ENCODE results near the gene DPM3. TPM values are rescaled to one million over a fixed set of nuclear protein-coding genes. Genes with fewer than 3 reads are reported as not detected.

The DPM3 gene
- total and polyA plus RNA-seq, 9 of the 15 experiments (the other 6 are each of a cell fraction or from before 2014, with no cell fraction given): 3.7 to 120 (median 36.4) TPM

GRCh38 chr1:155136748-155137147, 3.6 kb downstream of the DPM3 start:
- H3K36me3 ChIP-seq (ENCODE audit: control insufficient read depth, insufficient read depth, low read length): peaks cover 40% of the 10 kb centered on the region
- WGBS (ENCODE audit: insufficient coverage, low coverage, missing lambda C conversion rate): 33% methylated on average over 6 of the region's 6 CpGs
- peak overlapping the region; percentile 70 for H3K27ac ChIP-seq (ENCODE audit: extremely low read depth, low read depth, low read length)
- ChIA-PET POLR2A (interaction anchor here (0.7 to 1.9 kb wide), 7 partner anchors 9 to 574 kb away, joined by 3 to 5 read pairs (median 4); partner anchors contain the start of gene EFNA1), CTCF (ENCODE audit: low intra/inter-chr PET ratio) (no interaction called here)
- FAIRE-seq (no peak), ATAC-seq (no peak), DNase-seq (ENCODE audit: extremely low read depth in 1 of 4, low spot score in 3 of 4) (peak in 1 of 4 experiments; percentile 6)
- H4K20me1 ChIP-seq (replicated peaks; ENCODE audit: control insufficient read depth, insufficient read depth, low read length): no peaks in the 10 kb centered on the region
- TF ChIP-seq, protein P1, sequence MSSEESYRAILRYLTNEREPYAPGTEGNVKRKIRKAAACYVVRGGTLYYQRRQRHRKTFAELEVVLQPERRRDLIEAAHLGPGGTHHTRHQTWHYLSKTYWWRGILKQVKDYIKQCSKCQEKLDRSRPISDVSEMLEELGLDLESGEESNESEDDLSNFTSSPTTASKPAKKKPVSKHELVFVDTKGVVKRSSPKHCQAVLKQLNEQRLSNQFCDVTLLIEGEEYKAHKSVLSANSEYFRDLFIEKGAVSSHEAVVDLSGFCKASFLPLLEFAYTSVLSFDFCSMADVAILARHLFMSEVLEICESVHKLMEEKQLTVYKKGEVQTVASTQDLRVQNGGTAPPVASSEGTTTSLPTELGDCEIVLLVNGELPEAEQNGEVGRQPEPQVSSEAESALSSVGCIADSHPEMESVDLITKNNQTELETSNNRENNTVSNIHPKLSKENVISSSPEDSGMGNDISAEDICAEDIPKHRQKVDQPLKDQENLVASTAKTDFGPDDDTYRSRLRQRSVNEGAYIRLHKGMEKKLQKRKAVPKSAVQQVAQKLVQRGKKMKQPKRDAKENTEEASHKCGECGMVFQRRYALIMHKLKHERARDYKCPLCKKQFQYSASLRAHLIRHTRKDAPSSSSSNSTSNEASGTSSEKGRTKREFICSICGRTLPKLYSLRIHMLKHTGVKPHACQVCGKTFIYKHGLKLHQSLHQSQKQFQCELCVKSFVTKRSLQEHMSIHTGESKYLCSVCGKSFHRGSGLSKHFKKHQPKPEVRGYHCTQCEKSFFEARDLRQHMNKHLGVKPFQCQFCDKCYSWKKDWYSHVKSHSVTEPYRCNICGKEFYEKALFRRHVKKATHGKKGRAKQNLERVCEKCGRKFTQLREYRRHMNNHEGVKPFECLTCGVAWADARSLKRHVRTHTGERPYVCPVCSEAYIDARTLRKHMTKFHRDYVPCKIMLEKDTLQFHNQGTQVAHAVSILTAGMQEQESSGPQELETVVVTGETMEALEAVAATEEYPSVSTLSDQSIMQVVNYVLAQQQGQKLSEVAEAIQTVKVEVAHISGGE (CRISPR knock-in tag; IDR thresholded peaks at IDR 0.05): 0 out of 6 replicates have a peak, but pooled peaks of 1 of the 3 experiments have one; percentile 14
- TF ChIP-seq ZNF263 (CRISPR knock-in tag; IDR thresholded peaks at IDR 0.05; ENCODE audit: borderline replicate concordance) (0 out of 2 replicates have a peak, but pooled peaks have one; percentile 9), PHB2 (IDR thresholded peaks at IDR 0.05; ENCODE audit: low read depth) (no peak), PML (IDR thresholded peaks at IDR 0.05; ENCODE audit: low read length) (peak; percentile 3; the same call in 1 of the 2 replicates), ZBTB26 (CRISPR knock-in tag; IDR thresholded peaks at IDR 0.05) (no peak)
- TF ChIP-seq, protein P2, sequence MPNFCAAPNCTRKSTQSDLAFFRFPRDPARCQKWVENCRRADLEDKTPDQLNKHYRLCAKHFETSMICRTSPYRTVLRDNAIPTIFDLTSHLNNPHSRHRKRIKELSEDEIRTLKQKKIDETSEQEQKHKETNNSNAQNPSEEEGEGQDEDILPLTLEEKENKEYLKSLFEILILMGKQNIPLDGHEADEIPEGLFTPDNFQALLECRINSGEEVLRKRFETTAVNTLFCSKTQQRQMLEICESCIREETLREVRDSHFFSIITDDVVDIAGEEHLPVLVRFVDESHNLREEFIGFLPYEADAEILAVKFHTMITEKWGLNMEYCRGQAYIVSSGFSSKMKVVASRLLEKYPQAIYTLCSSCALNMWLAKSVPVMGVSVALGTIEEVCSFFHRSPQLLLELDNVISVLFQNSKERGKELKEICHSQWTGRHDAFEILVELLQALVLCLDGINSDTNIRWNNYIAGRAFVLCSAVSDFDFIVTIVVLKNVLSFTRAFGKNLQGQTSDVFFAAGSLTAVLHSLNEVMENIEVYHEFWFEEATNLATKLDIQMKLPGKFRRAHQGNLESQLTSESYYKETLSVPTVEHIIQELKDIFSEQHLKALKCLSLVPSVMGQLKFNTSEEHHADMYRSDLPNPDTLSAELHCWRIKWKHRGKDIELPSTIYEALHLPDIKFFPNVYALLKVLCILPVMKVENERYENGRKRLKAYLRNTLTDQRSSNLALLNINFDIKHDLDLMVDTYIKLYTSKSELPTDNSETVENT (CRISPR knock-in tag; IDR thresholded peaks at IDR 0.05): 0 out of 2 replicates have a peak, but pooled peaks have one; percentile 26
- TF ChIP-seq, protein P3, sequence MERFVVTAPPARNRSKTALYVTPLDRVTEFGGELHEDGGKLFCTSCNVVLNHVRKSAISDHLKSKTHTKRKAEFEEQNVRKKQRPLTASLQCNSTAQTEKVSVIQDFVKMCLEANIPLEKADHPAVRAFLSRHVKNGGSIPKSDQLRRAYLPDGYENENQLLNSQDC (CRISPR knock-in tag; IDR thresholded peaks at IDR 0.05): 0 out of 2 replicates have a peak, but pooled peaks have one; percentile 49
- H3K9ac ChIP-seq (ENCODE audit: insufficient read depth in 1 of 2, low read depth in 2 of 2, low read length in 2 of 2): peak overlapping the region; percentile 85 to 91
- BruUV-seq (replicated peaks): no TSS peak
- no peaks in the 10 kb centered on the region for H3K9me1 ChIP-seq (ENCODE audit: control insufficient read depth, insufficient read depth, low read length)
- peaks cover 41 to 67% of the 10 kb centered on the region in 2 experiments for H3K4me1 ChIP-seq (replicated peaks in 1 of 2; ENCODE audit: control insufficient read depth in 2 of 2, insufficient read depth in 2 of 2, low read length in 2 of 2)
- no peak overlapping the region for H2AFZ ChIP-seq (ENCODE audit: low read depth, low read length)
- peak overlapping the region; percentile 82 for H3K4me3 ChIP-seq
- in situ Hi-C loops (cut with MboI): no loop called here
- peak overlapping the region; percentile 84 for H3K4me2 ChIP-seq (ENCODE audit: insufficient read depth, low read length)
- peaks cover 51% of the 10 kb centered on the region for H3K79me2 ChIP-seq (ENCODE audit: control insufficient read depth, insufficient read depth, low read length)
- no peaks in the 10 kb centered on the region for H3K27me3 ChIP-seq (ENCODE audit: control insufficient read depth in 2 of 2, insufficient read depth in 2 of 2, low read length in 2 of 2)
- intact Hi-C loops (cut with micrococcal nuclease): no loop called here
- H3K9me3 ChIP-seq (replicated peaks; ENCODE audit: control insufficient read depth, insufficient read depth, low read depth, low read length): peaks cover 7% of the 10 kb centered on the region; the same call in 1 of the 2 replicates

All from K562 (cell line).